NK-92 treated with Interleukin-12 subunit alpha and Interleukin-12 subunit beta, amount 100 ng/mL, for 24 hours (cell line): ENCODE data around the gene MRAS.
"Not testable (repeated sequence)": the region's sequence is repeated elsewhere in the genome, so short reads cannot be mapped to it uniquely, and the experiment has no call there.

Experiments
- DNase-seq: peaks from one replicate; lab custom pipeline; 2025; lab: John Stamatoyannopoulos, UW

The MRAS gene

GRCh38 chr3:138445654-138446053, 97.3 kb downstream of the MRAS start:
- DNase-seq: no peak

- no peak for DNase-seq
Observed at GRCh38 chr3:138448631-138449030, 100.3 kb downstream of the MRAS start.

GRCh38 chr3:138449490-138449889, 101.1 kb downstream of the MRAS start:
- DNase-seq: no peak

- no peak for DNase-seq
Observed at GRCh38 chr3:138450181-138450580, 101.8 kb downstream of the MRAS start.

GRCh38 chr3:138450704-138451424, 102.5 kb downstream of the MRAS start:
- DNase-seq: no peak

GRCh38 chr3:138451595-138452162, 103.3 kb downstream of the MRAS start:
- DNase-seq: no peak

GRCh38 chr3:138452436-138452835, 104.1 kb downstream of the MRAS start:
- DNase-seq: no peak

GRCh38 chr3:138453940-138454339, 105.6 kb downstream of the MRAS start:
- DNase-seq: not testable (repeated sequence)
